Keratinocyte (primary cell): Measurements from ENCODE around the gene ALK.

Experiments
- EZH2 ChIP-seq: IDR thresholded peaks from one replicate; pipeline ENCODE4 v1.6.1; 2012; ENCODE audit warnings: inconsistent platforms, mild to moderate bottlenecking, low read length, moderate library complexity
- TF ChIP-seq, protein P1 (sequence below), 3 experiments: IDR thresholded peaks in 1 of 3; conservative IDR thresholded peaks in 1 of 3; optimal IDR thresholded peaks in 1 of 3; 2 replicates in 2 of 3; 3 replicates in 1 of 3; pipeline versions ENCODE3 to v1.5.1; 2011; ENCODE audit warnings: low read length in 3 of 3, mild to moderate bottlenecking in 3 of 3, moderate library complexity in 2 of 3, control low read depth in 1 of 3, inconsistent platforms in 1 of 3; ENCODE audit not compliant: insufficient read depth in 2 of 3; ENCODE audit errors: extremely low read depth in 1 of 3

GRCh38 chr2:29864988-29865387, 56.4 kb downstream of the ALK start:
- TF ChIP-seq, protein P1, sequence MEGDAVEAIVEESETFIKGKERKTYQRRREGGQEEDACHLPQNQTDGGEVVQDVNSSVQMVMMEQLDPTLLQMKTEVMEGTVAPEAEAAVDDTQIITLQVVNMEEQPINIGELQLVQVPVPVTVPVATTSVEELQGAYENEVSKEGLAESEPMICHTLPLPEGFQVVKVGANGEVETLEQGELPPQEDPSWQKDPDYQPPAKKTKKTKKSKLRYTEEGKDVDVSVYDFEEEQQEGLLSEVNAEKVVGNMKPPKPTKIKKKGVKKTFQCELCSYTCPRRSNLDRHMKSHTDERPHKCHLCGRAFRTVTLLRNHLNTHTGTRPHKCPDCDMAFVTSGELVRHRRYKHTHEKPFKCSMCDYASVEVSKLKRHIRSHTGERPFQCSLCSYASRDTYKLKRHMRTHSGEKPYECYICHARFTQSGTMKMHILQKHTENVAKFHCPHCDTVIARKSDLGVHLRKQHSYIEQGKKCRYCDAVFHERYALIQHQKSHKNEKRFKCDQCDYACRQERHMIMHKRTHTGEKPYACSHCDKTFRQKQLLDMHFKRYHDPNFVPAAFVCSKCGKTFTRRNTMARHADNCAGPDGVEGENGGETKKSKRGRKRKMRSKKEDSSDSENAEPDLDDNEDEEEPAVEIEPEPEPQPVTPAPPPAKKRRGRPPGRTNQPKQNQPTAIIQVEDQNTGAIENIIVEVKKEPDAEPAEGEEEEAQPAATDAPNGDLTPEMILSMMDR (optimal IDR thresholded peaks at IDR 0.05 in 1 of 3, IDR thresholded peaks at IDR 0.05 in 1 of 3, conservative IDR thresholded peaks at IDR 0.05 in 1 of 3; ENCODE audit: extremely low read depth in 1 of 3, insufficient read depth in 2 of 3, low read length in 3 of 3), result no peak
- TF ChIP-seq EZH2, result no peak
